LNCAP (cell line): ENCODE measurements around the gene KLF2.

Experiments used
- CTCF ChIP-seq: fragments of 450-650 bp; IDR thresholded peaks from 2 replicates; pipeline ENCODE4 v1.5.1; 2017; ENCODE audit warnings: mild to moderate bottlenecking

KLF2 gene

GRCh38 chr19:16369664-16370576 lies 45.3 kb downstream of the KLF2 start:
- TF ChIP-seq CTCF: no peak

- TF ChIP-seq CTCF: no peak
These were observed 46.2 kb downstream of the KLF2 start for GRCh38 chr19:16370641-16371391.

- TF ChIP-seq CTCF: no peak
These were observed 46.9 kb downstream of the KLF2 start for GRCh38 chr19:16371540-16371986.

GRCh38 chr19:16372065-16372915 lies 47.7 kb downstream of the KLF2 start:
- TF ChIP-seq CTCF: no peak

GRCh38 chr19:16373079-16373478 lies 48.5 kb downstream of the KLF2 start:
- no peak for TF ChIP-seq CTCF

- no peak for TF ChIP-seq CTCF
These were observed 48.9 kb downstream of the KLF2 start for GRCh38 chr19:16373532-16373931.

GRCh38 chr19:16373989-16374388 lies 49.4 kb downstream of the KLF2 start:
- no peak for TF ChIP-seq CTCF
